GM18907 (cell line): ENCODE measurements around the gene PXK.

Experiments
- ATAC-seq: cut with Tn5 transposase; IDR thresholded peaks from one replicate; pipeline ENCODE4 v1.9.1; 2021; ENCODE audit warnings: mild to moderate bottlenecking, moderate library complexity; ENCODE audit not compliant: unreplicated experiment

The PXK gene

DNA sequence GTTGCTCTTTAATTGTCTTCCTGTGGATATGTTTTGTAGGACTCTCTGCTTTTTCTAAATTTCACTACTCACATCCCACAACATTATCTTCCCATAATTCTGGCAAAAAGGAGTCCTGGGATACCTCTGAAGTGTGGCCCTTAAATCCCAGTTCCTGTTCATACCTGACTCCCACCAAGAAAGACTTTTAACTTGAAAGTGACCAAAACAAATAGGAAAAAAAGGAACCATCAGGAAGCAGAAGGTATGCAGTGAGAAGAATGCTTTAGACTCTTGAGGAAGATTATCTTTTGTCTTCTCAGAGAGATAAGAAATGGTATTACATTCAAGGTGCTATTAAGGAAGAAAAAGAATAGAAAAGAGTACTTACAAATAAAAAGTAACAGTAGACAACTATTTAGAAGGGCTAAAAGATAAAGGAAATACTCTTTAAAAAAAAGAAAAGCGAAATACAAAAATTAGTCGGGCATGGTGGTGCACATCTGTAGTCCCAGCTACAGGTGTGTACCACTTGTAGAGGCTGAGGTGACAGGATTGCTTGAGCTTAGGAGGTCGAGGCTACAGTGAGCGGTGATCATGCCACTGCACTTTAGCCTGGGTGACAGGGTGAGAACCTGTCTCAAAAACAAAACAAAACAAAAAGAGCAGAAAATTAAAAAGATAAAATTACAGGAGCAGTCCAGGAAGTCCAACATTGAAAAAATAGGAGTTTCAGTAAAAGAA lies 46.8 kb downstream of the PXK start:
- no peak for ATAC-seq

DNA sequence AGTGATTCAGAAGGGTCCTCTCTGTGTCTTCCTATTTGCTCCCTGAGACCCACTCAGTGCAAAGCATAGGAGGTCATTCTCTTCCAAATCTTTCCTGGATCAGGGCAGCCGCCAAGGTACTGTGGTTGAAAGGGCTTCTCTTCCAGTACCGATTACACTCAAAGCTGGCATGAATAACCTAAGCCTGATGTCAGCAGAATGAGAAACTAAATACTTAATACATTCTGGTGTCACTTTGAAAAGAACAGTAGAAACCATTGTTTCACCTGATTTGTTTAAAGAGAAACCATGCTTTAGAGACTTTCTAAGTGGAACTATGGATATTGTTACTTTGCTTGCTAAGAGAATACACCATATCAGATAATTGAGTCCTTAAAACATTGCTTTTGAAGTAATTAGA lies 50.8 kb downstream of the PXK start:
- ATAC-seq: no peak

DNA sequence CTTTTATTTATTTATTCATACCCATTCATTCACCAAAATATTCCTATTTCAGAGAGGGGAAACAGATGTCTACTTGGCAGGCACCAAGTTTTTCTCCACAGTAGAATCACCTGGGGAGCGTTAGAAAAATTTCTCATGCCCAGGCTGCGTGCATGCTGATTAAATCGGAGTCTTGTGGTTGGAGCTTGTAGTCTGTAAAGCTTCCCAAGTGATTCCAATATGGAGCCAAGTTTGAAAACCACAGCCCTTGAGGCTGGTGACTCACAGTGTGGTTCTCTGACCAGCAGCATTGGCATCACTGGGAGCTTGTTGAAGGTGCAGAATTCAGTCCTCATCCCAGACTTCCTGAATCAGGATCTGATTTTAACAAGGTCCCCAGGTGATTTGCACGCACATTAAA lies 51.2 kb downstream of the PXK start:
- no peak for ATAC-seq

DNA sequence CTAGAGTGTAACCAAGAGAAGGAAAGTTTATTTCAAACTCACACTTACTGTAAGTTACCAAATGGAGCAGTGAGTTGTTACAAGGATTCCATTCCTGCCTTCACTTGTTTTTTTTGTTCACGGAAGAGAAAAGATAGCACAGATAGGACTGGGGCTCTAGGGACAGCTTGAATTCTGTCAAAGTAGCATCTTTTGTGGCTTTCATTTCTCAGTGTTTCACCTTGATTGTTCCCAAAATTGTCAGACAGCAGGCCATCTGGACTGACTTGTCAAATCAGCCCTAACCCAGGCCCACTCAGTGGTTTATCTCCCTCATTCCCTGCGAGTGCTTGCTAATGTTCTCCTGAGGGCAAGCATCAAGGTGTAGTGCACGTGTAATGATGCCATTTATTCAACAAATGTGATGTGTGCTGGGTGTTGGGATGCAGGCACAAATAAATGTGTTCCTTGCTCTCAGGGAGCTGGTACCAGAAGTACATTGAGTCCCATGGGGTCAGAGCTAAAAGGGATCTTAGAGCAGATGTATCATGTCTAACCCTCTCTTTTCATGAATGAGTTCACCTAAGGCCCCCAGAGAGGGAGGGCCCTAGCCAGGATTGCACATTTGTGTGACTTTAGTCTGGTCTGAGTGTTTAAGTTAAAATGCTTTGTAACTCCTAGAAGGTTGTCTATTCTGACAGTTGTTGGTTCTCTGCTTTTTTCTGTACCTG lies 51.8 kb downstream of the PXK start:
- ATAC-seq: no peak

DNA sequence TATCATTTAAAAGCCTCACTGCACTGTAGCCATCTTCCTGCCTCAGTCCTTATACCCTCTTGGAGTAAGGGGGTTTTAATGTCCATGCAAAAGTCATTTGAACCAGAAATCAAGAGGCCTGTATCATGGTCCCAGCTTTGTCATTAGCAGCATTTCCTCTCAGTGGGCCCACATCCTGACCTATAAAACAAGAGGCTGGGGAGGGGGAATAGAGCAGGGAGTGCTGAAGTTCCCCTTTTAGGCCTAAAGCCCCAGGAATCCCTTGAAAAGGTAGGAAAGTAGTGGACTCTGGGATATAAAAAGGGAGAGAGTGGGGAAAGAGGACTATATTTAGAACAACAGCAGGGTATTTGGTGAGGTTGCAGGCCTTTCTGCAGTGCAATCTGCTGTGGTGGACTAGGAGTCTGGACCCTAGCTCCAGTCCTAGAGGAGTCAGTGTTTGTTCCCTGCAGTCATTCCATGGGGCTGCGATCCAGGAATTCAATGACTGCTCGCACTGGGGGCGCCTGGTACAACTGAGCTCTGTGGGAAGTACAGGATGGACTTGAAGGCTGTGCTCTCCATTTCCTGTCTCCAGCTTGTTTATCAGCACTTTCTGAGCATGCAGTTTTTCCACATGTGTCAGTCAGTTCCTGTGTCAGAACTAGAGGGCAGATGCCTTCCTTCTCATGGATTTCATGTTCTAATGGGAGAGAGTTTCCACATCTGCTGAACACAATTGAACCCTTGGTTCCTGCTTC lies 54.1 kb downstream of the PXK start:
- no peak for ATAC-seq

DNA sequence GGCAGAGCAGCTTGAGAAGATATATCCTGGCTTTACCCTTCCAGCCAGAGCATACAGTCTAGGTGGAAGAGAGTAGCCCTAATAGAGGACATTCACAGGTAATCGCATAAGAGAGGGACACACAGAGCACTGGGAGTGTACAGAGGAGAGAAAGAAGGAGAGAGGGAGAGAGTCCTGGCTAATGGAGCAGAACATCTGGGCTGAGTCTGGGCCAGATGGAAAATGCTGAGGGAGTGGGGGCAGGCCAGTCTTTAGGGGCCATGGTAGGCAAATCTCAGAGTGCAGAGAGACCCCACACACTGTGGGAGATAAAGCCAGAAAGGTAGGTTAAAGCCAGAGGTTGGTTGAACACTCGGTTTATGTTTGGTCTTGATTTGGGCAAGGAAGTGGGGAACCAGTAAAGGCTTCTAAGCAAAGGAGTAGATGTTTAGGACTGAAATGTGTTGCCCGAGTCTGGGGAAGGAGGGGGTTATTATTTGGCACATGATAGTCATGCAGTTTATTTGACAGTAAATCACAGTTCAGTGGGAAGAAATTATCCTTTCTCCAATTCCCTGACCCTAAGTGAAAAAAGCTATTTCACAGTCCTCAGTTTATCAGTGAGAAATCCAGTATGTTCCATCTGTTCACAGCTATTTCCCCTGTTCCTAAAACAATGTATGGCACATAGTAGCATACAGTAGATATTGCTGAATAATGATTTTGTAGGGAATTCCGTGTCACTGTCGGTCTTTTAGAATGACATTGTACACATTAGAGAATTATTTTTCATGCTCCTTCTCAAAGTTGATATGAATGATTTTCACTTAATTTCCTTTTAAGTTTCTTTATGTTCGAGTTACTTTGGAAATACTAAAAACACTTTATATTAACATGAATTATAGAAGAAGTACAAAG lies 55.2 kb downstream of the PXK start:
- ATAC-seq: no peak

DNA sequence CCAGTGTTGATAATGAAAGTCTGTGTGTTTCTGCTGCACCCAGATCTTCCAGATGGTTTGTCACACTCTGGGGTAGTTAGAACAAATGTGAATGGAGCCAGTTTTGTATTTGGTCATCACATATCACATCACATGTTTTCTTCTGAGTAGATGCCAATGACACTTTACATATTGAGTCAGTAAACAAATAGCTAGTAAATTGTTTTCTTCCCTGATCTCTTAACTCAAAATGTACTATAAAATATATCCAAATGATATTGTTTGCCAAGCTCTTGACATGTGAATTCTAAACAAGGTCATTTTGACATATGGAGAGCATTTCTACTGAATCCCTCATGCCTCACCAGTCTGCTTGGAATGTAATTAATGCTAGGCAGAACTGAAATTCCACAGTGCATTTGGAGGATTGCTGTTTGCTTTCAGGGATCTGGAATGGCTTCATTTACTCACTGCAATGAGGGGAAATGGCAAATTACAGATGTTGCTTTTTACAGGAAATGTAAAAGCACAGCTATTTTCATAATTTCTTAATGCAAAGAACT lies 55.9 kb downstream of the PXK start:
- no peak for ATAC-seq

DNA sequence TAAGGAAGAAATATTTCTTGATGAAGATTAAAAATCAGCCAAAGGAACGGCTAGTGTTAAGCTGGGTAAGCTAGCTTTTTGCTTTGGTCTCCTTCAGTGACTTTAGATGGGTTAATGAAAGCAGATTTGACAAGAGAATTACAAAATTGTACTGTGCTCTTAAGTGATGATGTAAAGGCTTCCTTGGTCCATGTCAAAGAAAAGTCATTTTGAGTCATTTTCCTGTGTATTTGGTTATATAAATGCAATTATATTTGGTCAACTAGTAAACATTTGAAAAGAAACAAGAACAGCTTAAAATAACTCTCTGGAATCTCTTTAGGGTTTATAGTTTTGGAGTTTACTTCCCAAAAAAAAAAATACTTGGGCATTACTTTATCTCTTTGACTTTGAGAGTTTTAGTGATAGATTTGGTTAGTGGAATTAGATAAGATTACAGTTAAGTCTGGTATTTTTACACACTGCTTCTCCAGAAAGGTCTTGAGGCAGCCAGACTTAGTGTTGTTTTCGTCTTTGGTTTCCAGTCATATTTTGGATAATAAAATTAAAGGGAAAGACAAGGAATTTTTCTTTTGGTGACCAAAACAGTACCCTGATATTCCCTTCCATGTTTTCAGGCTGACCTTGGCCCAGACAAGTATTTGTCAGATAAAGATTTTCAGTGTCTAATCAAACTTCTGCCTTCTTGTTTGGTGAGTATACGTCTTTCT lies 58.6 kb downstream of the PXK start:
- ATAC-seq: no peak

DNA sequence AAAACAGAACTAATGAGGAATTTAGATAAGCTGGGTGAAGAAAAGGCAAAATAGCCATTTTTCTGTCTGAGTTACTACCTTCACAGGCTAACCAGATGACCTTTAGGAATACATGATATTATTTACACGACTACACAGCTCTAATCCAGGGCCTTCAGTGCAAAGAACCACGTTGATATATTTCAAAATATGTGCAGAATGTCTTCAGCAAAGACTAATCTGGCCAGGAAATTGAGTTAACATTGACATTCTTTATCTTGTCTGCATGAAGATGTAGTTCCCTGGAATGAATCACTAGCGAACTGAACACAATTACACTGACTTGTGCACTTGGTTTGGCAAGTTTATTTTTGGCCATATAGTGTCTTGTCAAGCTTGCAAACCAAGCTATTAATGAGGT lies 59.5 kb downstream of the PXK start:
- ATAC-seq: no peak

DNA sequence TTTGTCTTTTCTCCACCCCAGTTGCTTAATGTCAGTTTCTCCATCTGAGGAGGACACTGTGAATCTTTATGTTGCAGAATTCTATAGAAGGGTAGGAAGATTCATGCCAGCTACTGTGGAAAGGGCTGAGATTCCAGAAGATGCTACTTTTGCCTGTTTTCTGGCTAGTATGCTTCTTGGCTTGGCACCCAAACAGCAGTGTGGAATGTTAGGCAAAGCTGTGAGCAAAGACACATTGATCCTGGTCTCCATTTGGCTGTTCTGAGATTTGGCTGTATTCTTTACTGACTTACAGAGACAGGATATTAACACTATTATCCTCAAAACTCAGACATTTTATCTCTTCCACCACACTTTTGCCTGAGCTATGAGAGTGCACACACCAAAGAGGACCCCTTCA lies 61.6 kb downstream of the PXK start:
- no peak for ATAC-seq

DNA sequence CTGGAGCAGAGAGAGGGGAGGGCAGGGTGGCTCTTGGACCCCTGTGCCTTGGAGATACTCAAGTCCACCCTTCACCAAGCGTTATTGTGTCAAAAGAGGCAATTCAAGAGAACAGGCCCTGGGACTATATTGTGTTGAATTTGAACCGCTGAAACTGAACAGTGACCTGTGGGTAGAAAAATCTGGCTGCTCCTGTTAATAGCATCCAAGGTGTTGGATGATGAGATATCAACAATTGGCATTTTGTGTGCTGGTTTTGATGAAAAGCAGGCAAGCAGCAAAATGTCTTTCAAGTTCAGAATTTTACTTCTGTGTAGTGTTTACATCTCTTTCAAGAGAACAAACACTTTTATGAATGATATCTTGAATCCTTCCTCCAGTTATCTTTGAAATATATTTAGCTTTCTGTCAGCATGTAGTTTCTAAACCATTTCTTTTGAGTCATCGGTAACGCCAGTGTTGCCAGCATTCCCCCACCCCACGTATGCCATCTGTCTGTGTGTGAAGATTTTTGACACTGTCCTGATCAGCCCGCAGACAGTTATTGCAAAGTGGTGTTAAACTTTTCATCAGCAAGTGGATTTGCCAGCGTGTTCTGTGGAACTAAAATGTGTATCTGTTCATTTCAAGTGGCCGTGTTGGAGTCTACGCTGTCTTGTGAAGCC lies 66.1 kb downstream of the PXK start:
- no peak for ATAC-seq

DNA sequence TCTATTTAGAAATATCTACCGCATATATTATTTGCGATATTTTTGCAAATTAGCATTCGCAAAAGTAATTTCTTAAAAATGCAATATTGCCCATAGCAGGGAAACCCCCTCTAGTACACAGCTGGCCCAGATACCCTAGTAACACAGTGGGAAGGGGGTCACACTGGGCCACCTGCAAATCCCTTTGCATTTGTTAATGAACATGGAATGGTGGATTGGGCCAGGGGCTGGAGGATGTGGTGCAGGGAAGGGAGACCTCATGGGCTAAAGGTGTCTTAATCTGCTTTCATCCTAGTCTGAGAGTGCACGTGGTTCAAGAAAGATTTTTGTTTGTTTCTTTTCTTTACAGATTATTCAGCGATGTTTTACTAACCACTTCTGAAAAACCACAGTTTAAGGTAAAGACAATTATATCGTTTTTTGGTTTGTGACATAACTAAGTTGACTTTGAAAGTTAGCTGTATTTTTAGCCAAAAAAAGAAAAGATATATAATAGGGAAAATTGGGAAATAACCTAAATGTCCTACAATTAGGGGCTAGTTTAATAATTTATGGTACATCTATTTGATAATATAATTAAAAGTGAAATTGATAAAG lies 70.9 kb downstream of the PXK start:
- no peak for ATAC-seq

DNA sequence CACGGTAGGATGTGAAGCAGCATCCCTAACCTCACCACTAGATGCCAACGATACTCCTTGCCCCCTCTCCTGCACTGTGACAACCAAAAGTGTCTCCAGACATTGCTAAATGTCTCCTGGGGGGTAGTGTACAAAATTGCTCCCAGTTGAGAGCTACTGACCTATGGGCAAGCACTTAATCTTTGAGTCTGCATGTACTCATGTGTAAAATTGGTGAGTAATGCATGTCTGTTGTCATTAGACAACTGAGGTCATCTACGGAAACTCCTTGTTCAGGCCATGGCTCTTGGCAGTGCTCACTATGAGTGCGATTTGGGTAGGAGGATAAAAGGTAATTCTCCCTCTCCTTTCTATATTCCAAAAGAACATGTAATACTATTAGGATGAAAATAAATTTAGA lies 71.7 kb downstream of the PXK start:
- no peak for ATAC-seq

DNA sequence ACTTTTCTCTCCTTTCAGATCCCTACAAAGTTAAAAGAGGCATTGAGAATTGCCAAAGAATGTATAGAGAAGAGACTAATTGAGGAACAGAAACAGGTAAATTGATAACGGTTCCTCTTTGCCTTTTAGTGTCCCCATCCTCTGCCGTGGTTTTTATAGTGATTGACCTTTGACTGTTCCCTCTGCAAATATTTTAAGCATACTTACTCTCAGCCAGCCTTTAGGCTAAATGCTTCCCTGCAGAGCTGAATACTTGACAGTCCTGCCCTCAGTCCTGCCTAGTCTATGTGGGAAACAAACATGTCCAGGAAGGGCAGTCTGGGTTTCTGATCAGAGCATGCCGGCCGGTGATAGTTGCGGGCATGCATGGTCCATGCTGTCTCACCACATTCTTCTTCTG lies 76.2 kb downstream of the PXK start:
- no peak for ATAC-seq

DNA sequence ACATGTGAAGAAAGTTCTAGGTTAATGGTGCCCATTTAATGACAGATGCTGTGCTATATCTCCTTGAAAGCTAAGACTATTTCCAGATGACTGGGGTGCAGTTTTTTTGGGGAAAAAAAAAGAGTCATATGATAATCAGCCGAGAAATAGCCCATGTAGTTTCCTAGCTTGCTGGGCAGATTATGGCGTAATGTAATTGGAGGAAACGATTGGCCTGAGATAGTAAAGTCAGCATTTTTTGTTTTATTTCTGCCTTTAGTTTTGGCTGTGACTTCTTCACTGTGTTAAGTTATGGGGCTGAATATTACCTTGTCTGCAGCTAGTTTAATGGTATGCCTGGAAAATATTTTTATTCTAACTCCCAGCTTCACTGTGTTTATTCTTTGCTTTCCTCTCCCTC lies 77.0 kb downstream of the PXK start:
- no peak for ATAC-seq

DNA sequence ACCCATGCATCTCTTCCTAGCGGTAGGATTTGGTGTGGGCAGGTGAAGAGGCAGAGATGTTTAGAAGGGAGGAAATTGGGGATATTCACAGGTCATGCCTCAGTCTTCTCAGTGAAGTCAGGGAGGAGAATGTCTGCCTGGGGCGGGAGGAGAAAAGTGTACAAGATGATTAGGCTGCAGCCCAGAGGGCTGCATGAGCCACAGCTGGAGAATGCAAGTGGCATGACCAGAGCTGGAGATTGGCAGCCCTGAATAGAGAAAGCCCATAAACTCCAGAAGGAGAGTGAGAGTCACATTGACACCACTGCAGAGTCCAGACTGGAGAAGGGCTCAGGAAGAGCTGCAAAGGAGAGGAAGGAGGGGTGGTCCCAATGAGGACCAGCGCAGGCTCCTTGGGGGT lies 78.3 kb downstream of the PXK start:
- no peak for ATAC-seq

DNA sequence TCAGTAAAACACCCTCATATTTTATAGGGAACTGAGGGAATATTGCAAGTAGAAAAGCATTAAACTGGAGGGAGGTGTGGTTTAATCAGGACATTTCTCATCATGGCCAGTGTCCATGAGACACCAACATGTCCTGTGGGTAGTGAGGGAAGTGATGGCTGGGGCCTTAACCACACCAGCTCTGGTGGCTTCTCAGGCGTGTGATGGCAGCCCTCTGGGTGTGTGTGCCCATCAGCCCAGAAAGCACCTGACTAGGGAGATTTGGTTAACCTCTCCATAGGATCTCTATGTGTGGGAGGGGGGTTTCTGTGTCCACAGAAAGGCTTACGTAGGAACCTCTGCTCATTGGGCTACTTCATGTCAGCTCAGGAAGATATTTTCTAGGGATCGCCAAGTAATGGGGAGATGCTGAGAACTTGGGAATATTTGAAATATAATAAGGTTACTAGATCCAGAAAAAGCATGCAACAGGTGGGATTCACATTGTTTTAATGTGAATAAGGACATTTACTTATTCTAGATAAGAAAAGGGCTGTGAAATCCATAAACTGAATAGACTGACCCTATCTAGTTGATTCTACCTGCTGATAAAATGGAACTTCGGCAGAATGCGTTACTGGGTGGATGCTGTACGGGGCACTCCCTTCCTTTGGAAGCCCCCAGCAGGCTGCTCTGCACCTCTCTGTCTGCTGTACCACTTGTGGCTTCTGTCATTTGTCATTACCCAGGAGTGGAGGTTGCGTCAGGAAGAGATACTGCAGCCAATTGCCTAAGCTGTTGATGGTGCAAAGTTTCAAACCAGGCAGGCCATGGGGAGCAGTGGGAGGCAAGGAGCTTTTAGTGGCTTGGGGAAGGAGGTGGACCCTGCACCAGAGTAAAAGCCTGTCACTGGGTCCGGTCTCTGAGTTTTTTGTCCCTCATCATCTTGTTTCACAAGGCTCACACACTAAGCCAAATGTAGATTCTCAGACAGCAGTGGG lies 79.4 kb downstream of the PXK start:
- ATAC-seq: no peak

DNA sequence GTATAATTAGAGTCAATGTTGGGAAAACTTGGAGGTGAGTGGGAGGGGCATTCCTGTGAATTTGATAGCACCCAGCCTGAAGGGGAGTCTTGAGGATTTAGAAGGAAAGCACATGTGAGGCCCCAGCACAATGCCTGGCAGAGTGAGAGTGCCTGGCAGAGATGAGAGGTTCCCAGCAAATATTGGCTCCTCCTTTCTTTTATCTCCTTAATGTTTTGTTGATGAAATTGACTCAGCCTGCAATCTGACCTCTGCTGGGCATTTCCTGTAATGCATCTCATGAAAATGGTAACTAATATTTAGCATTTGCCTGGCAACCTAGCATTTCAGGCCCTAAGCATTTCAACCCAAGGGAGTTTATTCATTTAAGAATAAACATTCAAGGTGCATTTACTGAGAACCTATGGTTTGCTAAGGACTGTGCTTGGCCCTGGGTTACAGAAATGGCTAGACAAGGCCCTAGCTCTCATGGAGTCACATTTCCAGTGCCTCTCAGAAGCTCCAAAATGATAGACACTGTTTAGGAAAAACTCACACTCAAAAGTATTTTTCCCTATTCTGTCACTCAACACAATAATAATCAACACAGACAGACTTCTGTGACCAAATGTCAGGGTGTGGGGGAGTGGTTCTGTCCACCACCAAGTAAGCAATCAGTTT lies 82.0 kb downstream of the PXK start:
- ATAC-seq: no peak
